Left ventricle myocardium inferior (tissue), 1 donor: ENCODE measurements around the gene VEGFB. TPM values are rescaled to one million over a fixed set of nuclear protein-coding genes. Genes with fewer than 3 reads are reported as not detected.

Experiments used
- DNase-seq: peaks from one replicate; pipeline ENCODE4 v3.0.0-alpha.2; 2020
- H3K27ac ChIP-seq: fragments of 200-600 bp; replicated peaks from 2 replicates; pipeline ENCODE4 v1.8.0; 2021
- H3K27me3 ChIP-seq: fragments of 200-600 bp; 2 replicates; pipeline ENCODE4 v1.8.0; 2021; ENCODE audit warnings: low read depth
- H3K36me3 ChIP-seq: fragments of 200-600 bp; 2 replicates; pipeline ENCODE4 v1.8.0; 2021
- H3K4me1 ChIP-seq: fragments of 200-600 bp; 2 replicates; pipeline ENCODE4 v1.8.0; 2021
- H3K4me3 ChIP-seq: fragments of 200-600 bp; 2 replicates; pipeline ENCODE4 v1.8.0; 2021; ENCODE audit warnings: mild to moderate bottlenecking, moderate library complexity
- H3K9me3 ChIP-seq: fragments of 200-600 bp; replicated peaks from 2 replicates; pipeline ENCODE4 v1.8.0; 2021
- intact Hi-C: fragments of 100-400 bp; cut with micrococcal nuclease; formaldehyde crosslinking; loops from one replicate; pipeline ENCODE4 v1.11.0; 2022
- total RNA-seq: library from RNA; stranded (reverse); fragmentation: NEBNext Ultra II Directional; extraction: Animal tissue kit (Norgen Biotek cat#: 25700); gene quantifications from one replicate; pipeline ENCODE4 v1.2.1, GENCODE V29; 2021
- TF ChIP-seq, protein P1 (sequence below): fragments of 200-600 bp; IDR thresholded peaks from 2 replicates; pipeline ENCODE4 v1.8.0; 2021; ENCODE audit warnings: antibody characterized with exemption, mild to moderate bottlenecking, borderline replicate concordance
- donor health status: DM: no; HTN: yes; CAD: no; lungs with severe emphysema.

Gene VEGFB
- total RNA-seq, 1 donor from 2014 or later: 272 TPM

DNA sequence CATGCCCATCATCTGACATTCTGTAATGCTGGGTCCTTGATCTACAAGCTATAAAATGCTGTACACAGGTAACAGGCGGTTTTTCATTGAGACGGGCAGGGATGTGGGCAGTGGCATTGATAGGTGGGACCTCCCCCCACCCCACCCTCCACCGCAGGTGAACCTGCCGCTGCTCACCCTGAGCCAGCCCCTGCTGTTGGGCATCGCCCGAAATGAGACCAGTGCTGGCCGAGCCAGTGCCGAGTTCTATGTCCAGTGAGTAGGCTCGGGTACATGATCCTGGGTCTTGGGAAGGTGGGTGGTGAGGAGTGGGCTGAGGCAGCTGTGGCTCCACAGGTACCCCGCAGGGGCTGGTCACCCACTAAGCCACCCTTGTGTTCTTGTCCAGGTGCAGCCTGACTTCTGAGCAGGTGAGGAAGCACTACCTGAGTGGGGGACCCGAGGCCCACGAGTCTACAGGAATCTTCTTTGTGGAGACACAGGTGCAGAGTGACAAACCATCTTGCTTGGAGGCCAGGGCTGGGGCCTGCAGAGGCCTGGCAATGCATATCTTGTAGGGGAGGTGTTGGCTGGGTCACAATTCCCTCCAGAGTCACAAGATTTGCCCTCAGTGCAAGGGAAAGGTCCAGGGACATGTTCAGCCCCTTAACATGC, 5.2 kb upstream of the VEGFB start:
- DNase-seq: no peak
- no peaks in the 10 kb centered on the region for H3K27me3 ChIP-seq
- H3K4me3 ChIP-seq: peak overlapping the region; percentile 81
- TF ChIP-seq, protein P1, sequence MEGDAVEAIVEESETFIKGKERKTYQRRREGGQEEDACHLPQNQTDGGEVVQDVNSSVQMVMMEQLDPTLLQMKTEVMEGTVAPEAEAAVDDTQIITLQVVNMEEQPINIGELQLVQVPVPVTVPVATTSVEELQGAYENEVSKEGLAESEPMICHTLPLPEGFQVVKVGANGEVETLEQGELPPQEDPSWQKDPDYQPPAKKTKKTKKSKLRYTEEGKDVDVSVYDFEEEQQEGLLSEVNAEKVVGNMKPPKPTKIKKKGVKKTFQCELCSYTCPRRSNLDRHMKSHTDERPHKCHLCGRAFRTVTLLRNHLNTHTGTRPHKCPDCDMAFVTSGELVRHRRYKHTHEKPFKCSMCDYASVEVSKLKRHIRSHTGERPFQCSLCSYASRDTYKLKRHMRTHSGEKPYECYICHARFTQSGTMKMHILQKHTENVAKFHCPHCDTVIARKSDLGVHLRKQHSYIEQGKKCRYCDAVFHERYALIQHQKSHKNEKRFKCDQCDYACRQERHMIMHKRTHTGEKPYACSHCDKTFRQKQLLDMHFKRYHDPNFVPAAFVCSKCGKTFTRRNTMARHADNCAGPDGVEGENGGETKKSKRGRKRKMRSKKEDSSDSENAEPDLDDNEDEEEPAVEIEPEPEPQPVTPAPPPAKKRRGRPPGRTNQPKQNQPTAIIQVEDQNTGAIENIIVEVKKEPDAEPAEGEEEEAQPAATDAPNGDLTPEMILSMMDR: no peak
- no peaks in the 10 kb centered on the region for H3K36me3 ChIP-seq
- intact Hi-C loops: no loop called here
- peaks cover 90% of the 10 kb centered on the region for H3K4me1 ChIP-seq
- no peaks in the 10 kb centered on the region for H3K9me3 ChIP-seq
- peak overlapping the region; percentile 96 for H3K27ac ChIP-seq

DNA sequence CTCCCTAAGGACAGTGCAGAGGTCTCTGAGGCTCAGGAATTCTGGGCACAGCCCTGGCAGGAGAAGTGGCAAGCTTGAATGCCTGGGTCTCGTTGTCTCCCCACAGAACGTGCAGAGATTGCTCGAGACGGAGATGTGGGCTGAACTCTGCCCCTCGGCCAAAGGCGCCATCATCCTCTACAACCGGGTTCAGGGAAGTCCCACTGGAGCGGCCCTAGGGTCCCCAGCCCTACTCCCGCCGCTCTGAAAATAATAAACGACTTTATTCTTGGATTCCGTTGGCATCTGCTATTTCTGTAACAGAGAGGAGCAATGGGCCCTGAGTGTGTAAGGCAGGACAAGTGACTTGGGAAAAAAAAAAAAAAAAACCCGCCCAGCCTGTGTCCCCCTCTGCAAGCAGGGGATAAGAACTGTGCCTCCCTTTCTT, 4.6 kb upstream of the VEGFB start:
- Histone ChIP-seq H3K4me1 (peaks cover 87% of the 10 kb centered on the region), H3K9me3 (no peaks in the 10 kb centered on the region), H3K36me3 (no peaks in the 10 kb centered on the region), H3K4me3 (peak overlapping the region; percentile 81), H3K27me3 (no peaks in the 10 kb centered on the region), H3K27ac (peak overlapping the region; percentile 96)
- TF ChIP-seq, protein P1: no peak
- DNase-seq: no peak
- intact Hi-C loops: no loop called here

- Histone ChIP-seq H3K27me3 (no peaks in the 10 kb centered on the region), H3K36me3 (no peaks in the 10 kb centered on the region), H3K27ac (peak within 1 kb of the TSS; percentile 96), H3K9me3 (no peaks in the 10 kb centered on the region), H3K4me3 (peak within 1 kb of the TSS; percentile 81), H3K4me1 (peaks cover 87% of the 10 kb centered on the region)
- intact Hi-C loops: no loop called here
- DNase-seq: peak; percentile 93
- TF ChIP-seq, protein P1: no peak
These were observed 4.0 kb upstream of the VEGFB start, which contains the start of gene DNAJC4 for GRCh38 chr11:64230171-64230984. Gene DNAJC4 (plus strand): TSS chr11:64230548. CDS start chr11:64230855, 307 bp downstream.

DNA sequence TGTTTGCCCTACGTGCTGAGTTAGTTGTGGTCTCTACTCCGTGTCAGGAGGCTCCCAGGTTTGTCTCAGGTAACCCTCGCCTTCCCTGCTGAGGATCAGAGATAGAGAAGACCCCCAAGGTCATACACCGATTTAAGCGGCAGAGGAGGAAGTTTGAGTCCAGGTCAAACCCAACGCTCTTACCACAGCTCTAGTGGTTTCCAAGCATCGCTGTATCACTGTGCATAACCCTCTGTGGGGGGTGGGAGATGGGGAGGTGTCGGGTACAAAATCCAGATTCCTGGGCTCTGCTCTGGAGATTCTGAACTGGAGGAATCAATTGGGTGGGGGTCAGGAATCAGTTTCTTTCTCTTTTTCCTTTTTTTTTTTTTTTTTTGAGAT, 3.4 kb upstream of the VEGFB start:
- peaks cover 87% of the 10 kb centered on the region for H3K4me1 ChIP-seq

GRCh38 chr11:64231546-64231945, 2.8 kb upstream of the VEGFB start:
- Histone ChIP-seq H3K9me3 (no peaks in the 10 kb centered on the region), H3K27ac (peak overlapping the region; percentile 96), H3K36me3 (no peaks in the 10 kb centered on the region), H3K4me3 (peak overlapping the region; percentile 81), H3K4me1 (peaks cover 89% of the 10 kb centered on the region), H3K27me3 (no peaks in the 10 kb centered on the region)
- intact Hi-C loops: no loop called here
- DNase-seq: no peak
- TF ChIP-seq, protein P1: no peak

More for the DNA sequence above, 3.4 kb upstream of the VEGFB start:
- H3K4me3 ChIP-seq: peak overlapping the region; percentile 81
- peak overlapping the region; percentile 96 for H3K27ac ChIP-seq
- intact Hi-C loops: no loop called here
- DNase-seq: no peak
- TF ChIP-seq, protein P1: no peak
- no peaks in the 10 kb centered on the region for H3K27me3 ChIP-seq
- no peaks in the 10 kb centered on the region for H3K36me3 ChIP-seq
- no peaks in the 10 kb centered on the region for H3K9me3 ChIP-seq
